Mesenchymal stem cell (in vitro differentiated cells and primary cell): ENCODE data around the gene LIMS1.
"Not testable (repeated sequence)": the region's sequence is repeated elsewhere in the genome, so short reads cannot be mapped to it uniquely, and the experiment has no call there.

Experiments used
- DNase-seq: peaks from one replicate; pipeline ENCODE4 v3.0.0-alpha.2; 2013
- H2AFZ ChIP-seq: one replicate; pipeline ENCODE4 v1.6.1; 2013; ENCODE audit warnings: low read depth, mild to moderate bottlenecking, control low read depth, inconsistent platforms, low read length, moderate library complexity
- H2AK5ac ChIP-seq: 2 replicates; pipeline ENCODE4 v1.6.1; 2013; ENCODE audit warnings: low read length, moderate library complexity, mild to moderate bottlenecking, inconsistent platforms; ENCODE audit not compliant: severe bottlenecking
- H2BK120ac ChIP-seq: one replicate; pipeline ENCODE4 v1.6.1; 2013; ENCODE audit warnings: low read depth, mild to moderate bottlenecking, inconsistent platforms, low read length, moderate library complexity
- H2BK12ac ChIP-seq, 2 experiments: one replicate each; pipeline ENCODE4 v1.6.1; 2013; ENCODE audit warnings: inconsistent platforms in 2 of 2, low read length in 2 of 2, mild to moderate bottlenecking in 2 of 2, moderate library complexity in 2 of 2, control low read depth in 1 of 2
- H2BK15ac ChIP-seq: one replicate; pipeline ENCODE4 v1.6.1; 2013; ENCODE audit warnings: mild to moderate bottlenecking, low read depth, inconsistent platforms; ENCODE audit not compliant: poor library complexity, severe bottlenecking
- H2BK5ac ChIP-seq: 2 replicates; pipeline ENCODE4 v1.6.1; 2013; ENCODE audit warnings: low read depth, mild to moderate bottlenecking, low read length, control low read depth, inconsistent platforms; ENCODE audit not compliant: poor library complexity, severe bottlenecking
- H3K14ac ChIP-seq, 2 experiments: one replicate each; pipeline ENCODE4 v1.6.1; 2013; ENCODE audit warnings: inconsistent platforms in 2 of 2, low read length in 2 of 2, control low read depth in 1 of 2, mild to moderate bottlenecking in 1 of 2, moderate library complexity in 1 of 2
- H3K18ac ChIP-seq, 2 experiments: one replicate each; pipeline ENCODE4 v1.6.1; 2013; ENCODE audit warnings: inconsistent platforms in 2 of 2, low read length in 2 of 2, control low read depth in 1 of 2, low read depth in 1 of 2, mild to moderate bottlenecking in 1 of 2
- H3K23ac ChIP-seq, 2 experiments: one replicate each; pipeline ENCODE4 v1.6.1; 2013; ENCODE audit warnings: inconsistent platforms in 2 of 2, low read length in 2 of 2, mild to moderate bottlenecking in 2 of 2, moderate library complexity in 2 of 2, control low read depth in 1 of 2
- H3K27ac ChIP-seq: 2 replicates; pipeline ENCODE4 v1.5.1; 2013; ENCODE audit warnings: mild to moderate bottlenecking, moderate library complexity, low read length, control low read depth, inconsistent platforms; ENCODE audit not compliant: poor library complexity, severe bottlenecking
- H3K27me3 ChIP-seq, 2 experiments: 2 replicates each; pipeline versions ENCODE4 v1.6.1 to v1.7.0; 2013; ENCODE audit warnings: low read length in 2 of 2, mild to moderate bottlenecking in 2 of 2, moderate library complexity in 2 of 2, control low read depth in 1 of 2, inconsistent platforms in 1 of 2; ENCODE audit not compliant: control insufficient read depth in 1 of 2, insufficient read depth in 1 of 2
- H3K36me3 ChIP-seq, 2 experiments: 2 replicates each; pipeline versions ENCODE4 v1.6.1 to v1.7.0; 2013; ENCODE audit warnings: low read length in 2 of 2, control low read depth in 1 of 2, inconsistent platforms in 1 of 2, low read depth in 1 of 2, mild to moderate bottlenecking in 1 of 2; ENCODE audit not compliant: insufficient read depth in 2 of 2, control insufficient read depth in 1 of 2
- H3K4ac ChIP-seq, 2 experiments: one replicate each; pipeline ENCODE4 v1.6.1; 2013; ENCODE audit warnings: inconsistent platforms in 2 of 2, low read length in 2 of 2, mild to moderate bottlenecking in 2 of 2, moderate library complexity in 2 of 2, control low read depth in 1 of 2, low read depth in 1 of 2
- H3K4me1 ChIP-seq: 2 replicates; pipeline ENCODE4 v1.6.1; 2013; ENCODE audit warnings: low read depth, low read length, control low read depth; ENCODE audit not compliant: control insufficient read depth, insufficient read depth
- H3K4me2 ChIP-seq: 2 replicates; pipeline ENCODE4 v1.6.1; 2013; ENCODE audit warnings: low read length, mild to moderate bottlenecking, inconsistent platforms; ENCODE audit not compliant: poor library complexity, severe bottlenecking
- H3K4me3 ChIP-seq, 2 experiments: 2 replicates each; pipeline versions ENCODE4 v1.5.1 to v1.7.0; 2013; ENCODE audit warnings: low read length in 2 of 2, mild to moderate bottlenecking in 2 of 2, control low read depth in 1 of 2, low read depth in 1 of 2; ENCODE audit not compliant: insufficient read depth in 1 of 2
- H3K79me1 ChIP-seq: replicated peaks from 2 replicates; pipeline ENCODE4 v1.6.1; 2013; ENCODE audit warnings: mild to moderate bottlenecking, control low read depth, low read length, inconsistent platforms; ENCODE audit not compliant: poor library complexity, severe bottlenecking
- H3K9ac ChIP-seq: 2 replicates; pipeline ENCODE4 v1.7.0; 2013; ENCODE audit warnings: mild to moderate bottlenecking, low read length, moderate library complexity
- H3K9me3 ChIP-seq: 2 replicates; pipeline ENCODE4 v1.7.0; 2013; ENCODE audit warnings: mild to moderate bottlenecking, low read length; ENCODE audit not compliant: control insufficient read depth
- H4K8ac ChIP-seq: one replicate; pipeline ENCODE4 v1.6.1; 2013; ENCODE audit warnings: inconsistent platforms, mild to moderate bottlenecking, low read length, moderate library complexity
- H4K91ac ChIP-seq: one replicate; pipeline ENCODE4 v1.6.1; 2013; ENCODE audit warnings: mild to moderate bottlenecking, low read length, inconsistent platforms
- WGBS: methylation state at CpG from one replicate; pipeline ENCODE4 v1.1.7; 2013; ENCODE audit warnings: mixed read lengths; 5-methylcytosine and 5-hydroxymethylcytosine counted together

Gene LIMS1

DNA sequence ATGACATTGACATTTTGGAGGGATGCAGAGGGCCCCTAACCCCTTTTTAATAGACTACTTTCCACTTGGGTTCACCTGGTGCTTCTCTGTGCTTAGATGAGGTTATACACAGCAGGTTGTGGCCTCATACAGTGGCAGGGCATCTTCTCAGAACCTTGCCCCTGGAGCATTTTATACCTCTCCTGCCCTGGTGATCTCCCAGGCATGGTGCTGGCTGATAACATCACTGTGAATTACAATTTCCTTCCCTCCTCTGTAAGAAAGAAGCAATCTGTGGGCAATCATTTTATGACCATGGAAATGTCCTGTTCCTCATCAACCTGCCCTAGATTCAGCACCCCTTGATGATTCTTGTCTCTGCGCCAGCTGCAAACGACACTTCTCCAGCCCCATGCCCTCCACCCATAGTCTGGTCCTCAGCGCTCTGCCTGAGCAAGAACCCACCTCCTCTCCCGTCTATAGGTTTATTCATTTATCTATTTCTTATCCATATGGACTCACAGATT is 143.0 kb downstream of the LIMS1 start:
- Histone ChIP-seq H3K27ac (peak overlapping the region; percentile 82), H3K36me3 (peaks cover 29 to 46% of the 10 kb centered on the region in 2 experiments)
- not testable (repeated sequence) for H4K91ac ChIP-seq, H3K27me3 ChIP-seq, DNase-seq, H2BK120ac ChIP-seq, H3K4ac ChIP-seq, H3K4me1 ChIP-seq, H3K23ac ChIP-seq, H2AK5ac ChIP-seq, H3K79me1 ChIP-seq, H3K9me3 ChIP-seq, H3K4me3 ChIP-seq, H3K9ac ChIP-seq, H3K18ac ChIP-seq, H4K8ac ChIP-seq, H3K4me2 ChIP-seq, H2BK5ac ChIP-seq, H3K14ac ChIP-seq, H2BK12ac ChIP-seq, H2BK15ac ChIP-seq, H2AFZ ChIP-seq
- no CpG with 5 or more reads among the region's 4 CpGs for WGBS

DNA sequence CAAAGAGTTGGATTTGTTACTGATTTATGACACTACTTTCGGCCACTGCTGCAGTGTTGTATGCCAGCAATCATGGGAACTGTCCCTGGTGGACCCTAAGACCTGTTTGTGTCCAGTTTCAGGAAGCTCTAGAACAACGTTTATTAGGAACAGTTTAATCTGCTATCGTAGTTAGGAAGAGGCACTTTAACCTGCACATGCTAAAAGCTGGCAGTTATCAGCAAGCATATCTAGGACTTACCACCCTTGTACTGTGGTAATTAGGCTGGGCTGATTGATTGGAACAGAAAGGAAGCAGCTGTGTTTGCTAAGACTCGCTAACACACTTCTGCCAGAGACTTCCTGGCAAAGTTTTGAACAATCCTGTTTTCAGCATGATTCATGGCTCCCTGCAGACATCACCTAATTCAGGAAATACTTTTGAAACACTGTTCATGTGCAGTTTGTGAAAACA is 144.0 kb downstream of the LIMS1 start:
- H3K27me3 ChIP-seq, H4K91ac ChIP-seq, H3K23ac ChIP-seq, H2BK15ac ChIP-seq, H3K9me3 ChIP-seq, H2BK5ac ChIP-seq, H2BK120ac ChIP-seq, H3K4me1 ChIP-seq, H2BK12ac ChIP-seq, H3K4ac ChIP-seq, H3K14ac ChIP-seq, H3K79me1 ChIP-seq, H3K4me3 ChIP-seq, H4K8ac ChIP-seq, H2AK5ac ChIP-seq, H2AFZ ChIP-seq, H3K4me2 ChIP-seq: not testable (repeated sequence)
- peak overlapping the region; percentile 94 for H3K27ac ChIP-seq
- H3K36me3 ChIP-seq, result peaks cover 28 to 52% of the 10 kb centered on the region in 2 experiments
- H3K18ac ChIP-seq, result peak overlapping the region in 1 of 2 experiments; percentile 33
- 0% methylated on average over 2 of the region's 4 CpGs for WGBS
- H3K9ac ChIP-seq, result peak overlapping the region; percentile 54
- DNase-seq, result peak; percentile 52

DNA sequence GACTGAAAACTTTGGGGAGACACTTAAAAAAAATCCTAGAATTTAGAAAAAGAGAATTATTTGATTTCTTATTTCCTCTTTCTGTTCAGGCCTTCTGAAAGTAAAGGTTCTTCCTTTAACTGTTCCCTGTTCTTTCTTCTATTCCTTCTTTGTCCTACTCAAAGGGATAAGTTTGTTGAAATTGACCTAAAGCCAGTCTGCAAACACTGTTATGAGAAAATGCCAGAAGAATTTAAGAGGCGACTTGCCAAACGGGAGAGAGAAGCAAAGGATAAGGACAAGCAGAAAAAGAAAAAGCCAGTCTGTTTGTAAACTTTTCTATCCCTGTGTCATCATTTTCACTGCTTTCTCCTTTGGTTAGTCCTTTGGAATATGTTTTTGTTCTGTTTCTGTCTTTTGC is 146.5 kb downstream of the LIMS1 start:
- H3K4me3 ChIP-seq, H3K9me3 ChIP-seq, H2BK15ac ChIP-seq, H3K23ac ChIP-seq, H3K18ac ChIP-seq, H3K14ac ChIP-seq, H4K8ac ChIP-seq, H3K4me1 ChIP-seq, H2BK12ac ChIP-seq, H3K4ac ChIP-seq, H2BK5ac ChIP-seq, H3K27ac ChIP-seq, H2BK120ac ChIP-seq, H2AK5ac ChIP-seq, H3K9ac ChIP-seq, H4K91ac ChIP-seq, DNase-seq, H2AFZ ChIP-seq, H3K27me3 ChIP-seq, H3K79me1 ChIP-seq, H3K4me2 ChIP-seq: not testable (repeated sequence)
- H3K36me3 ChIP-seq, result peaks cover 21 to 68% of the 10 kb centered on the region in 2 experiments
- no CpG with 5 or more reads among the region's 2 CpGs for WGBS

DNA sequence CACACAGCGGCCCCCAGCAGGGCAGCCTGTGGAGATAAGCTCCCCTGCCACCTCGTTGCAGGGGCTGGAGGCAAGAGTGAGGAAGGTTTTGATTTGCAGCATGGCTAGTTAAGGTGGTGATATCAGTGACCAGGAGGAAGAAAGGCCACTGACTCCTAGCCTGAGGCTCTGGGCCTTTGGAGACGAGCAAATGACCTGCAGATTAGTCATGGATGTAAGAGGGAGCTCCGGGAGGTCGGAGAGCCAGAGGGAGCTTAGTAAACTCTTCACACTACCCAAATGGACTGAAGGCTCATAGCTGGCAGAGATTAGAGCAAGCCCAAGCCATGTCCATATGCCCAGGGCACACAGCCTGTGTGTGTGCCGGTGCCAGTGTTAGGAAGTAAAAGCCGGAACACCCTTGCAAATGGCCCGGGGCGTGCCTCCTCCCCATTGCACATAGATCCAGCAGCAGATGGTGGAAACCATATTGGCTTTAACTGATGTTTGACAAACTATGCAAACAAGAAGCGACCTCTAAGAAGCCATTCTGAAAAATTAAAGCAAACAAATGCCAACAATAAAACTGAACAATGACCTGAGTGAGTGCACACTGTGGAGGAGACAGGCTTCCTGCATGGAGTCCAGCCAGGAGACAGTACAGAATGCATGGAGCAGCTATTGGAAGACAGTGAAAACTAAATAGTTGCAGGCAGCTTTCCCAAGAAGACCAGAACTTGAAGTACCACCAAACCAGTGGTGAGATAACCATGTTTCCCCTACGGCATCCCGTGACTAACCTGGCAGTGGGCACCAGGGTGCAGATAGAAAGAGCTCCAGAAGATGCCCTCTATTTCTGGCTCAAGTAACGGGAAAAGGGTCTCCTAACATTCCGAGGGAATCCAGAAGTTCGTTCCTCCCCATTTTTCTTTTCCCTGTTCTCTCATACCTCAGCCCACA is 154.8 kb downstream of the LIMS1 start:
- Histone ChIP-seq H3K36me3 (peaks cover 6 to 19% of the 10 kb centered on the region in 2 experiments), H3K27ac (peak overlapping the region; percentile 23)
- 91% methylated on average over 3 of the region's 15 CpGs for WGBS
- not testable (repeated sequence) for H3K4ac ChIP-seq, H3K14ac ChIP-seq, H2BK5ac ChIP-seq, H2AFZ ChIP-seq, H4K8ac ChIP-seq, H4K91ac ChIP-seq, H3K4me3 ChIP-seq, H3K9me3 ChIP-seq, H3K18ac ChIP-seq, H3K79me1 ChIP-seq, H2BK12ac ChIP-seq, H3K9ac ChIP-seq, H2AK5ac ChIP-seq, H2BK120ac ChIP-seq, H3K23ac ChIP-seq, H2BK15ac ChIP-seq, H3K27me3 ChIP-seq, H3K4me2 ChIP-seq, H3K4me1 ChIP-seq
- peak; percentile 30 for DNase-seq
